DMS53 treated with DMSO at 0.1 percent for 48 hours (cell line): Measurements from ENCODE around the gene NLGN1.

Experiments used
- DNase-seq: peaks from one replicate; lab custom pipeline; 2025; ENCODE audit not compliant: unreplicated experiment; lab: John Stamatoyannopoulos, UW

The NLGN1 gene

DNA sequence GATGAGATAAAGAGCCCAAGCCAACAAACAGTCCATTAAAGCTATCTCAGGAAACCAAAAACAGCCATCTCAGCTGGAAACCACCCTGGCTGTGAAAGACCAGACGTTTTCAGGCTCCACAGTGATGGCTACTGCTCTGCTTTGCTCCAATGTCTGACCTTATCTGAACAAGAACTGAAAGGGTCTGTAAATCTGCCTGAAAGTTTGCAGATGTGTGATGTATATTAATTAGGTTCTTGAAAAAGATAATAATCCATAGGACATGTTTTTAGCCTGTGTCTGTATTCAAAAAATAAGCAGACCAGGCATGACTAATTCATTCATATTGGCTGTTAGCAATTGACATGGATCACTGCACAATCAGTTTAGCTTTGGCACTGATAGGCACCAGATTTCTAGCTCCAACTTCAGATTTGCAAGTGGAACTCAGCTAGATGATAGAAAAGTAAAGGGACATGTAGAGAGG, 850.2 kb downstream of the NLGN1 start:
- DNase-seq: no peak

- DNase-seq: no peak
These were observed 854.1 kb downstream of the NLGN1 start for GRCh38 chr3:174251681-174252080.

- no peak for DNase-seq
These were observed 855.8 kb downstream of the NLGN1 start for GRCh38 chr3:174253196-174253823.

DNA sequence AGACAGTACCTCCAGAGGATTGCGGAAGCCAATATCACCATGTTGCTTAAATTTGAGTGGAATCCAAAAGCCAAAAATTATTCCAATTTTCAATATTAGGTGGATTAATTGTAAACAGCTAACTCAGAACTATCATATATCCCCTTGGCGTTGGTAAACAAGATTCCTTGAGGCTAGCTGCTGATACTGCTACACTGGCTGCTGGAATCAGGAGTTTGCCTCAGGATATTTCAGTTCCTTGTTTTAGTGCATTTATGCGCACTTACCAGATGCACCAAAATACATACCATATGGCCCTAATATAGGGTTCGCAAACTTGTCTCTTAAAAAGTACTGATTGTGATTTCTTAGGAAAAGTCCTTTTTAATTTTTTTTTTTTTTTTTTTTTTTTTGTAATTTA, 856.4 kb downstream of the NLGN1 start:
- no peak for DNase-seq

DNA sequence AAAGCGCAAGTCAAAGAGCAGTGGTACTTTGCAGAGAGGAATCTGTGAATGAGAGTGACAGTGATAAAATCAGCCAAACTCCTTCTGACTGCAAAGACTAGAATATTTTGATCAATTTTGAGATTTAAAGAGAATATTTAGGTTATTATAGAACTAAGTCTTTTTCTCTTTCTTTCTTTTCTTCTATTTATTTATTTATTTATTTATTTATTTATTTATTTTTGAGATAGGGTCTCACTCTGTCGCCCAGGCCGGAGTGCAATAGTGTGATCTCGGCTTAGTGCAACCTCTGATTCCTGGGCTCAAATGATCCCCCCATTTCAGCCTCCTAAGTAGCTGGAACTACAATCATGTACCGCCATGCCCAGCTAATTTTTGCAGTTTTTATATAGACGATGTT, 857.9 kb downstream of the NLGN1 start:
- DNase-seq: no peak

GRCh38 chr3:174266476-174266875, 868.9 kb downstream of the NLGN1 start:
- DNase-seq: no peak

- DNase-seq: no peak
These were observed 870.5 kb downstream of the NLGN1 start for GRCh38 chr3:174268061-174268460.

- DNase-seq: no peak
These were observed 871.0 kb downstream of the NLGN1 start for GRCh38 chr3:174268586-174268985.

DNA sequence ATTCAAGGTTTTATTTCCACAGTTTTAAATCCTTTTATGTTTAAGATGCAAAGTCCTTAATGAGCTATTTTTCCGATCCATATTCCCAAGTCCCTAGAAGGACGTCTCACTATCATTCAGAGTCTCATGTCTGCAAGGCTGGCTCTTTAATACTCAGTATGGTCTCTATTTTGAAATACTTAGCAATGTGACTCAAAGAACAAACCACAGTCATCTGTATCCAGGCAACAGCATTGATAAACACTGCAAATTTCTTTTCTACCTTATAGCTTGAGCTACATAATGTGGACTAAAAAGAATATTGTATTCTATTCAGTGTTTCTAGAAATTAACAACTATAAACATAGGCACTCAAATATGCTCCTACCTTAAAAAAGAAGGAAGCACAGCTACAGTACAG, 873.3 kb downstream of the NLGN1 start:
- DNase-seq: no peak

GRCh38 chr3:174275336-174275735, 877.8 kb downstream of the NLGN1 start:
- no peak for DNase-seq

GRCh38 chr3:174276826-174277225, 879.3 kb downstream of the NLGN1 start:
- DNase-seq: no peak

GRCh38 chr3:174278094-174278493, 880.5 kb downstream of the NLGN1 start:
- no peak for DNase-seq

- no peak for DNase-seq
These were observed 882.6 kb downstream of the NLGN1 start for GRCh38 chr3:174280186-174280585.

DNA sequence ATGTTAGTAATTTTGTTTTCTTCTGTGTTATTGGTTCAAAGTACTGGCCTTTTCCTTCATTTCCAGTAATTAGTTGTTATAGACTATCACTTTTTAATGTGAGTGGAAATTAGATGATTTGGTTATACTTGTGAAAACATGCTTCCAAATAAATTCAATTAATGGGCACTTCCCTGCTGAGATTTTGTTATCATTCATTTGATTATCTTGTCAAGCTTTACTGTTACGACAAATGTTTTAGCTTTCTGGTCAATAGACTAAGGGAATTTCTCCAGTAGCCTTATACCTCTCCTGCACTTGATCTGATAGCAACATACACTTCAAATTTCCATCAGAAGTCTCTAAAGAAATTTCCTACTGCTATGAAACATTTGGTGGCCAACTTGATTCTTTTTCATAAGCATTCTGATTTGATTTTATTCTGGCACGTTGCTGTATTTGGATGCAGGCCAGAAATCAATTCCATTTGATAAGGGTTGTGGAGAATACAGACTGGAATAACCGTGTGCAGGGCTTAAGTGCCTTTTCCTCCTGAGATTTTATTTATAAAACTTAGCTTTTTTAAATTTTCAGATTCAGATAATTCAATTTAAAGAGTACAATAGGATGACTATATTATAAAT, 887.8 kb downstream of the NLGN1 start:
- DNase-seq: no peak

- DNase-seq: no peak
These were observed 890.2 kb downstream of the NLGN1 start for GRCh38 chr3:174287705-174288104.

GRCh38 chr3:174294616-174295015, 897.1 kb downstream of the NLGN1 start:
- DNase-seq: no peak

DNA sequence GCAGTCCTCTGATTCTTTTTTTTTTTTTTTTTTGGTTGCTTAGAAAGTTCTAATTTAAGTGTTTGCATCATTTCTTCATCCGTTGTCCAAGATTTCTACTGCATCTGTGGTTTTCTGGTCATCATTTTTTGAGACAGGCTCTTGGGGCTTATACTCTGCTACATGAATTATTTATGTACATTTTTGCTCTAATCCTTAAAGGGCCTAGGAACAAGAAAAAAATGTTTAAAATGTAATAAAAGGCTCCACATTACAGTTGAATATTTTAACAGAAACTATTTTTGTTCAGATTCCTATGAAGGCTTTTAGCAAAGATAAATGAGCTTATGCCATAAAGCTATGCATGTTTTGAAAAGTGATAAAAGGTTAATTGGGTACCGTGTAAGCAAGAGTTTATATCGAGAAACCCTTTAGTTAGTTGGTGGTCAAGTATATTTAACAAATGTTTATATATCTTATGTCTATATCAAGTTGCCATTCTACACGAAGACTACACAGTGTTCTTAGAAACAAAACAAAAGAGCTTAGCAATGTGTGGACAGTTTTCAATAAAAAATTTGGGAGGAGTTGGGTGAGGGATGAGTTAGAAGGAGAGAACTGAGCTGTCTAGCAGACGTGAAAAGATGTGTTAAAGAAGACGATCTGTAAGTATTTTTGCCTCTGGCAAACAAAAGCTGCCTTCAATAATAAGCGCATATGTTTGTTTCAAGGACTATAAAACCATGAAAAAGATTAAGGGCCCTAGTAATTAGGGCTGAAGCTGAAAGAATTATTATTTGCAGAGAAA, 898.0 kb downstream of the NLGN1 start:
- DNase-seq: no peak

DNA sequence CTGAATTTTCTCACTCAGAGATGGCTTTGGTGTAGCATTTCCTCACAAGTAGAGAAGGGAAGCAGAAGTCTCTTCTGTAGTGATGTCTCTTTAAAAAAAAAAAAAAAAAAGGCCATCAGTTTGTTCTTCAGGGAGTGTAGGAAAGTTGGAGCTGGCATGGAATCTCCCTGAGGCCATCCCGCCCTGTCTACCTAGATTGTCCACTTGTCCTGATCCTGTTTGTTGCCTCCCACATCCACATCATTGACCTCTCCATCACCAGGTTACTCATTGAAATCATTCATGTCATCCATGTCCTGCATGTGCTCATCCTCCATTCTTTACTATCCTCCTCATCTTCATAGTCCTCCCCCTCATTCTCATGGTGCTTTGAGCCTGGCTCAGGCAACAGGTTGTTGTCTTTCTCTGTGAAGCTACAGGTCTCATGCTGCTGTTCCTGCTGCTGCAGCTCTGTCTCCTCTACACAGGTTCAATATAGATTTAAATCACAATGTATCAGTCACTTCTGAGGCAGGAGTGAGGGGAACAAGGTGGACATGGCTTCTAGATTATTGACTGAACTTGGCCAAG, 905.3 kb downstream of the NLGN1 start:
- DNase-seq: no peak

- no peak for DNase-seq
These were observed 906.5 kb downstream of the NLGN1 start for GRCh38 chr3:174303907-174304560.

DNA sequence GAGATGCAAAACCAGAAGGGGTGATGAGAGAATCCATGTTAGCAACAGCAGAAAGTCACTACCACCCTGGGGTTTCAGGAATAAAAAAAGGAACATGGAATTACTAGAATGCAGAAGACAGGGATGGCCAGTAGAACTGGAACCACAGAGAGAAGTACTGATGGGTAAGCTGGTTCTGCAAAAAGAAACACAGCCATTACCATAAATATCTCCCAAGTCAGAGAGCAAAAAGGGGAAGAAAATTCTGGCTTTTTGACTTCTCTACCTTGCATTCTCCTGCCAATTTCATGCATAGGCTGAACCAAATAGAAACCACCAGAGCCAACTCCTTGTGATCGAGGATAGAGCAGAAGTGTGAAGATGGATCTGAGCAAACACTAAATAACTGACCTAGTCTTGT, 911.2 kb downstream of the NLGN1 start:
- DNase-seq: no peak

- DNase-seq: no peak
These were observed 913.0 kb downstream of the NLGN1 start for GRCh38 chr3:174310475-174310983.
